HepG2 (cell line): ENCODE measurements around the gene RAD21L1. TPM values are rescaled to one million over a fixed set of nuclear protein-coding genes. Genes with fewer than 3 reads are reported as not detected.

ENCODE experiments used
- ATAC-seq: fragments of 200-7000 bp; cut with Tn5 transposase; 3 replicates; pipeline ENCODE4 v1.9.1; 2020; ENCODE audit warnings: mild to moderate bottlenecking, moderate library complexity
- BruUV-seq: library from RNA; stranded (reverse); fragments of 400-500 nt; replicated peaks from 2 replicates; lab custom pipeline; 2021; lab: Mats Ljungman, UMichigan
- CTCF ChIA-PET: fragments of 300-600 bp; formaldehyde crosslinking; extraction: SDS; loops from one replicate; lab custom pipeline; 2021; ENCODE audit warnings: low total read pairs, inconsistent platforms, low intra/inter-chr PET ratio; lab: Yijun Ruan, JAX
- POLR2A ChIA-PET: fragments of 350-600 bp; sonication (Branson Sonifier 250); formaldehyde crosslinking; loops from one replicate; lab custom pipeline; 2020; ENCODE audit warnings: antibody characterized with exemption, inconsistent platforms; lab: Yijun Ruan, JAX
- DNase-seq: peaks from one replicate; pipeline ENCODE4 v3.0.0-alpha.2; 2015; ENCODE audit warnings: low spot score
- FAIRE-seq: peaks from 3 replicates; lab custom pipeline; 2011; peaks lifted over from hg19 to GRCh38; lab: Jason Lieb, UNC
- H2AFZ ChIP-seq: one replicate; pipeline ENCODE4 v1.6.1; 2011; ENCODE audit warnings: low read length, inconsistent platforms
- H3K27ac ChIP-seq: fragments of 300-600 bp; 3 replicates; pipeline ENCODE4 v1.8.0; 2011; ENCODE audit warnings: mixed run types, mild to moderate bottlenecking, mixed read lengths, low read length, inconsistent platforms; ENCODE audit not compliant: insufficient read depth; ENCODE audit errors: extremely low read length
- H3K27me3 ChIP-seq, 2 experiments: fragments of 200-600 bp in 1 of 2; 2 replicates in 1 of 2; 3 replicates in 1 of 2; pipeline versions ENCODE4 v1.6.0 to v1.8.0; 2011; ENCODE audit warnings: low read length in 2 of 2, mild to moderate bottlenecking in 2 of 2, moderate library complexity in 2 of 2, inconsistent platforms in 1 of 2; ENCODE audit not compliant: insufficient read depth in 2 of 2, control insufficient read depth in 1 of 2
- H3K36me3 ChIP-seq, 2 experiments: fragments of 200-600 bp in 1 of 2; replicated peaks in 1 of 2; 2 replicates in 1 of 2; 3 replicates in 1 of 2; pipeline versions ENCODE4 v1.5.1 to v1.8.0; 2011; ENCODE audit warnings: low read length in 2 of 2, inconsistent platforms in 1 of 2; ENCODE audit not compliant: insufficient read depth in 2 of 2, control insufficient read depth in 1 of 2
- H3K4me1 ChIP-seq: 2 replicates; pipeline ENCODE4 v1.5.1; 2012; ENCODE audit warnings: low read length, inconsistent platforms; ENCODE audit not compliant: insufficient read depth
- H3K4me2 ChIP-seq: 2 replicates; pipeline ENCODE4 v1.6.0; 2011; ENCODE audit warnings: low read depth, low read length, inconsistent platforms
- H3K4me3 ChIP-seq, 3 experiments: fragments of 200-600 bp in 1 of 3; sonication (generic), shearing (Covaris generic) in 1 of 3; replicated peaks in 1 of 3; 2 replicates each; pipeline ENCODE4 v1.5.1; 2011 to 2016; ENCODE audit warnings: low read length in 3 of 3, inconsistent platforms in 2 of 3, low read depth in 2 of 3, mild to moderate bottlenecking in 2 of 3, control low read depth in 1 of 3, mixed read lengths in 1 of 3; ENCODE audit not compliant: insufficient read depth in 1 of 3
- H3K79me2 ChIP-seq: one replicate; pipeline ENCODE4 v1.6.1; 2011; ENCODE audit warnings: low read length, inconsistent platforms; ENCODE audit not compliant: insufficient read depth
- H3K9ac ChIP-seq: 2 replicates; pipeline ENCODE4 v1.6.0; 2011; ENCODE audit warnings: mild to moderate bottlenecking, low read depth, low read length, inconsistent platforms; ENCODE audit not compliant: insufficient read depth
- H3K9me3 ChIP-seq: 2 replicates; pipeline ENCODE4 v1.5.1; 2012; ENCODE audit warnings: mild to moderate bottlenecking, low read length
- H4K20me1 ChIP-seq: 2 replicates; pipeline ENCODE4 v1.6.0; 2011; ENCODE audit warnings: inconsistent platforms, mild to moderate bottlenecking, low read length, moderate library complexity; ENCODE audit not compliant: insufficient read depth
- ETV5 ChIP-seq: IDR thresholded peaks from 2 replicates; pipeline ENCODE4 v1.6.1; 2018; ENCODE audit warnings: missing biosample characterization, missing genetic modification reagents, inconsistent platforms, borderline replicate concordance
- FLYWCH1 ChIP-seq: sonication (generic); formaldehyde crosslinking; IDR thresholded peaks from 2 replicates; pipeline ENCODE4 v1.8.1; 2023; ENCODE audit warnings: mild to moderate bottlenecking, missing genetic modification reagents
- HIVEP1 ChIP-seq: sonication (generic); formaldehyde crosslinking; IDR thresholded peaks from 2 replicates; pipeline ENCODE4 v1.4.0; 2020; ENCODE audit warnings: mild to moderate bottlenecking, missing genetic modification reagents
- JUN ChIP-seq: sonication (generic); formaldehyde crosslinking; IDR thresholded peaks from 2 replicates; pipeline ENCODE4 v1.4.0; 2020; ENCODE audit warnings: mild to moderate bottlenecking, missing genetic modification reagents
- KDM5A ChIP-seq: fragments of 200-600 bp; sonication (generic); IDR thresholded peaks from 2 replicates; pipeline ENCODE4 v1.7.0; 2018; ENCODE audit warnings: antibody characterized with exemption, mild to moderate bottlenecking, low read length, borderline replicate concordance
- PRDM10 ChIP-seq: sonication (generic); formaldehyde crosslinking; IDR thresholded peaks from 2 replicates; pipeline ENCODE4 v1.4.0; 2020; ENCODE audit warnings: low read depth, missing genetic modification reagents
- RFX1 ChIP-seq: fragments of 450-650 bp; IDR thresholded peaks from 2 replicates; pipeline ENCODE4 v1.6.1; 2017
- RFXAP ChIP-seq: sonication (generic); formaldehyde crosslinking; IDR thresholded peaks from 2 replicates; pipeline ENCODE4 v1.4.0; 2020; ENCODE audit warnings: missing genetic modification reagents, borderline replicate concordance
- SMYD3 ChIP-seq: sonication (generic); formaldehyde crosslinking; IDR thresholded peaks from 2 replicates; pipeline ENCODE4 v1.8.1; 2023; ENCODE audit warnings: mild to moderate bottlenecking, missing genetic modification reagents
- ZBTB46 ChIP-seq: sonication (generic); formaldehyde crosslinking; IDR thresholded peaks from 2 replicates; pipeline ENCODE4 v1.4.0; 2020; ENCODE audit warnings: mild to moderate bottlenecking, missing genetic modification reagents, borderline replicate concordance
- ZFP37 ChIP-seq: sonication (generic); formaldehyde crosslinking; IDR thresholded peaks from 2 replicates; pipeline ENCODE4 v1.4.0; 2020; ENCODE audit warnings: missing genetic modification reagents, borderline replicate concordance
- ZNF17 ChIP-seq: sonication (generic); formaldehyde crosslinking; IDR thresholded peaks from 2 replicates; pipeline ENCODE4 v1.5.0; 2020; ENCODE audit warnings: mild to moderate bottlenecking, missing genetic modification reagents
- ZNF282 ChIP-seq: fragments of 450-650 bp; IDR thresholded peaks from 2 replicates; pipeline ENCODE4 v1.6.1; 2018; ENCODE audit not compliant: partially characterized antibody
- ZNF503 ChIP-seq: sonication (generic); formaldehyde crosslinking; IDR thresholded peaks from 2 replicates; pipeline ENCODE4 v1.4.0; 2020; ENCODE audit warnings: missing genetic modification reagents
- ZNF572 ChIP-seq: sonication (generic); formaldehyde crosslinking; IDR thresholded peaks from 2 replicates; pipeline ENCODE4 v1.5.1; 2020; ENCODE audit warnings: mild to moderate bottlenecking, missing genetic modification reagents
- ZNF580 ChIP-seq: IDR thresholded peaks from 2 replicates; pipeline ENCODE4 v1.6.1; 2016; ENCODE audit warnings: low read depth, borderline replicate concordance
- ZNF839 ChIP-seq: sonication (generic); formaldehyde crosslinking; IDR thresholded peaks from 2 replicates; pipeline ENCODE4 v1.4.0; 2020; ENCODE audit warnings: missing genetic modification reagents, mild to moderate bottlenecking, borderline replicate concordance
- WGBS: methylation state at CpG from one replicate; pipeline ENCODE4 v1.1.6; 2017; ENCODE audit warnings: low lambda C conversion rate; 5-methylcytosine and 5-hydroxymethylcytosine counted together
- in situ Hi-C: cut with HindIII; loops from 2 replicates; pipeline ENCODE4 v1.10.0; 2017; ENCODE audit warnings: low pct_unique_long_range_greater_than_20kb; ENCODE audit not compliant: extremely low pct_ligation_motif_present
- intact Hi-C: fragments of 100-400 bp; cut with micrococcal nuclease; formaldehyde crosslinking; loops from one replicate; pipeline ENCODE4 v1.10.0; 2022; ENCODE audit not compliant: unreplicated experiment
- polyA plus RNA-seq, 8 experiments: library from polyadenylated mRNA; depleted of rRNA in 3 of 8; stranded (reverse) in 7 of 8; unstranded in 1 of 8; fragments of >200 nt; fragmentation: Illumina TruSeq in 4 of 8; extraction: Trizol in 4 of 8; gene quantifications; 2 replicates each; pipeline versions ENCODE4 v1.2.1 to v1.2.3, GENCODE V29; 2011 to 2016; ENCODE audit warnings: low read depth in 4 of 8, missing spikeins in 1 of 8, mixed read lengths in 1 of 8; ENCODE audit not compliant: insufficient read depth in 1 of 8
- total RNA-seq, 5 experiments: library from RNA; depleted of rRNA; stranded (reverse); fragments of >200 nt; fragmentation: Illumina TruSeq; extraction: Trizol; gene quantifications; 2 replicates each; pipeline ENCODE4 v1.2.3, GENCODE V29; 2016; ENCODE audit warnings: low read depth in 1 of 5

The RAD21L1 gene
- total and polyA plus RNA-seq, 2 of the 13 experiments (the other 11 are each of a cell fraction or from before 2014, with no cell fraction given), result not detected

- no TSS peak for BruUV-seq
- ATAC-seq, result peak; percentile 53
- Histone ChIP-seq H3K36me3 (0 out of 5 replicates have a peak, but pooled peaks cover 0 to under 1% of the 10 kb centered on the region in 2 experiments), H3K79me2 (no peaks in the 10 kb centered on the region), H3K9ac (peak overlapping the region; percentile 69), H3K4me3 (peak overlapping the region; percentile 56 to 75 (median 69)), H2AFZ (peak overlapping the region; percentile 36), H3K4me2 (peak overlapping the region; percentile 94), H3K27me3 (no peaks in the 10 kb centered on the region; a peak in 1 of 5 replicates), H3K9me3 (no peaks in the 10 kb centered on the region), H4K20me1 (no peaks in the 10 kb centered on the region), H3K4me1 (peaks cover 60% of the 10 kb centered on the region), H3K27ac (peak overlapping the region; percentile 1)
- WGBS, result 2% methylated on average over 20 of the region's 20 CpGs
- DNase-seq, result peak; percentile 63
- in situ Hi-C loops, result loop anchor here (5.0 to 10.0 kb wide), 3 partner anchors 69 to 371 kb away; partner anchors contain the start of gene PSMF1
- ChIA-PET CTCF (interaction anchor here (1.6 to 2.7 kb wide), 4 partner anchors 27 to 370 kb away, joined by 4 to 12 read pairs (median 4); no protein-coding TSS in a partner anchor), POLR2A (no interaction called here)
- FAIRE-seq, result no peak
- intact Hi-C loops, result loop anchor here (2.0 to 10.0 kb wide), 3 partner anchors 67 to 371 kb away; partner anchors contain the start of gene PSMF1
- TF ChIP-seq ETV5 (CRISPR knock-in tag) (0 out of 2 replicates have a peak, but pooled peaks have one; percentile 16), ZFP37 (CRISPR knock-in tag) (no peak), HIVEP1 (CRISPR knock-in tag) (peak; percentile 56; the same call in 1 of the 2 replicates), ZBTB46 (CRISPR knock-in tag) (no peak), FLYWCH1 (CRISPR knock-in tag) (no peak), SMYD3 (CRISPR knock-in tag) (no peak), RFX1 (no peak), PRDM10 (CRISPR knock-in tag) (peak; percentile 62; the same call in 1 of the 2 replicates), JUN (CRISPR knock-in tag) (no peak), ZNF572 (CRISPR knock-in tag) (0 out of 2 replicates have a peak, but pooled peaks have one; percentile 55), RFXAP (CRISPR knock-in tag) (no peak), ZNF17 (no peak), ZNF580 (CRISPR knock-in tag) (0 out of 2 replicates have a peak, but pooled peaks have one; percentile 28), ZNF503 (CRISPR knock-in tag) (no peak), ZNF839 (CRISPR knock-in tag) (no peak), ZNF282 (no peak), KDM5A (peak; percentile 28; the same call in 1 of the 2 replicates)
These were observed 40.0 kb upstream of the RAD21L1 start for GRCh38 chr20:1185790-1186334.
